GM19043 (cell line): ENCODE results near the gene EGFL7.

Experiments used
- ATAC-seq: cut with Tn5 transposase; IDR thresholded peaks from one replicate; pipeline ENCODE4 v1.9.1; 2021; ENCODE audit warnings: low read depth; ENCODE audit not compliant: unreplicated experiment

The EGFL7 gene

GRCh38 chr9:136662656-136663581, at the start of gene EGFL7:
TSS of gene EGFL7 (plus strand) at chr9:136662916. CDS start at chr9:136668283, 5,367 bp downstream.
- no peak for ATAC-seq

GRCh38 chr9:136613824-136614371, 48.8 kb upstream of the EGFL7 start:
- ATAC-seq = no peak

- ATAC-seq = no peak
Measured at GRCh38 chr9:136614372-136614922, 48.3 kb upstream of the EGFL7 start.

DNA sequence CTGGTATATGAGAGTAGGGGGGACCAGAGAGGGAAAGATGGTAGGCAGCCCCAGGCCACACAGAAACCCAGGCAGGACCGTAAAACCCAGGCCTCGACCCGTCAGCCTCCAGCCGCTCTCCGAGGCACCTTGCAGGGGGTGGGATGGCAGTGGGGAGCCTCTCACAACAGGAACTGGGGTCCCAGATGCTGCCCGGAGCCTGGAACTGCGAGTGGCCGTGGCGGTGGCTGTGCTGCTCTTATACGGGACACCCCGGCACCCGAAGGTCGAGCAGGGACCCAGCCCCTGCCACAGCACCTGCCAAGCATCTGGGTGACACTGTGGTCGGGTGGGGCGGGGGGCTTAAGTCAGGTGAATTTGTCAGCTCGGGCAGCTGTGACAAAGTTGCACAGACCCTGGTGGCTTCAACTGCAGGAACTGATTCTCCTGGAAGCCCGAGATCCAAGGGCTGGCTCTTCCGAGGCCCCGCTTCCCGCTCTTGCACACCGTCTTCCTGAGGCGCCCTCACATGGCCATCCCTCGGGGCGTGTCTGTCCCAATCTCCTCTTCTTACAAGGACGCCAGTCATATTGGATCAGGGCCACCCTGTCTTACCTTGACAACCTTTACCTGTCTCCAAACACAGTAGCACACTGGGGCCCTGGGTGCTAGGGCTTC, 47.6 kb upstream of the EGFL7 start:
- ATAC-seq = no peak

DNA sequence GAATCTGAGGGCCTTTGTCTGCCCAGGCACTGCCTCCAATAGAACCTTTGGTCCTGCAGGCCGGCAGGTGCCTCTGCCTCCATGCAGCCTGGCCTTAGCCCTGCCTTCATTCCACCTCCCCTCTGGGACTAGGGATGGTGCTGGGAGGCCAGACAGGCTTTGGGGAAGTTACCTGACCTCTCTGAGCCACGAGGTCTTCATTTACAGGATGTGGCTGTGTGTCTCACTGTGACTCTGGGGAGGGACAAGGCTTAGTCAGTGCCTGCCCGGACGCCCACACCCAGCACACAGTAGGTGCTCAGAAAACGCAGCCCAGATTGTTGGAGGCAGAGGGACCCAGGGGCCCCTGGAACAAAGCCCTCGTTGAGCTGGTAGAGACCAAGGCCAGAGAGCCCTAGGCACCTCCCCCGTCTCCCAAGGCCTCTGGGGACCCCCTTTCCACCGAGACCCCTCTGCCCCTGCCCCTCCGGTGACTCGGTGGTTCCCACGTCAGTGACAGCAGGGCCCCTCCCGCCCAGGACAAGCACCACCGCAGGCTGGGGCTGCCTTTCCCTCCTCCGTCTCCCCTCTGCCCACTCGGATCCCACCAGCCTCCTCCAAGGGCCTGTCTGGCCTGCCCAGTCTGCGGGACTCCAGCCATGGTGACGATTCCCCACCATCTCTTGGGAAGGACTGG, 46.9 kb upstream of the EGFL7 start:
- ATAC-seq = no peak

DNA sequence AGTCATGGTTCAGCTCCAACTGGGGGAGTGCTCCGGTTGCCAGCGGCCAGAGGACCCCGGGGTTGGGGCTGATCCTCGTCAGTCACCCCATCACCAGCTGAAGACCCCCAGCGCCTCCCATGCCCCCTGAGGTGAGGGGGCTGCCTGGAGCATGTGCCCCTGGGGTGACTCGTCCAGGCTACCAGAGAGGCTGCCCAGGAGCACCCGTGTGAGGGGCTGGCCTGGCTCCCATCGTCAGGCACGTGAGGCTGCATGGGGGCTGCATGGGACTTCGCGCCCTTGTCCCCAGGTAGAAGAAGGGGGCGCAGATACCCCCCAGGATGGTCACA, 46.4 kb upstream of the EGFL7 start:
- no peak for ATAC-seq

- no peak for ATAC-seq
Measured at GRCh38 chr9:136616948-136617695, 45.6 kb upstream of the EGFL7 start.

DNA sequence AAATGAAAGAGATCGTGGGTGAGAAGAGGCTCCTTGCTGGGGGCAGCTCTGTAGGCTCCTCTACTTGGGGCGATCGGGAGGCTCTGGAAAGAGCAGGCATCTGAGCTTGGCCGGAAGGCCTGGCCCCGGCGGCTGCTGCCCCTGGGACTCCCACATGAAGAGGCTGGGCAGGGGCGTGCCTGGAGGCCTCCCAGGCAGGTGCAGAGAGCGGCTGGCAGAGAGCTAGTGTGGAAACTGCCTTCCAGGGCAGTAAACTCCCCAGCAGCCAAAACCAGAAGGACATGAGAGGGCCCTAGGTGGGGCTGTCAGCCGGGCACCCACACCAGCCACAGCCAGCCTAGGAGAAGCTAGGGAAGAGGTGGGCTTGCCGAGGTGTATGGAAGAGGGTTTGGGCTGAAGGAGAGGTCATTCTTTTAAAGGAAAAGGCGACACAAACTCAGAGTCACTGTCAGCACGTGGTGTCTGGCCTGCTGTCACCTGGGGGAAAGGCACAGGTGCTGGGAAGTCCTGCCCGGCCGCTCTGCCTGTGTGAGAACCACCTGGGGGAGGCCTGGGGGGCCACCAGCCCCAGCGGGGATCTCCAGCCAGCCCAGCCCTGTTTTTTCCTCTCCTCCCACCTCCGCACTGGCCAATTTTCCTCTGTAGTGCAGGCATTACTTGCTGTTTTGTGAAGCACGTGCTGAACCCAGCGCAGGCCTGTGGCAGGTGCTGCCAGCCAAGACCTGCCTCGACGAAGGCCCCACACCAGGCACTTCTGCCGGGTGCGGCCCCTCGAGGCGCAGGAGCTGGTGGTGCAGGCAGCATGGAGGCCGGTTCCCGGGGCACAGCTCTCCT, 44.8 kb upstream of the EGFL7 start:
- ATAC-seq = no peak

DNA sequence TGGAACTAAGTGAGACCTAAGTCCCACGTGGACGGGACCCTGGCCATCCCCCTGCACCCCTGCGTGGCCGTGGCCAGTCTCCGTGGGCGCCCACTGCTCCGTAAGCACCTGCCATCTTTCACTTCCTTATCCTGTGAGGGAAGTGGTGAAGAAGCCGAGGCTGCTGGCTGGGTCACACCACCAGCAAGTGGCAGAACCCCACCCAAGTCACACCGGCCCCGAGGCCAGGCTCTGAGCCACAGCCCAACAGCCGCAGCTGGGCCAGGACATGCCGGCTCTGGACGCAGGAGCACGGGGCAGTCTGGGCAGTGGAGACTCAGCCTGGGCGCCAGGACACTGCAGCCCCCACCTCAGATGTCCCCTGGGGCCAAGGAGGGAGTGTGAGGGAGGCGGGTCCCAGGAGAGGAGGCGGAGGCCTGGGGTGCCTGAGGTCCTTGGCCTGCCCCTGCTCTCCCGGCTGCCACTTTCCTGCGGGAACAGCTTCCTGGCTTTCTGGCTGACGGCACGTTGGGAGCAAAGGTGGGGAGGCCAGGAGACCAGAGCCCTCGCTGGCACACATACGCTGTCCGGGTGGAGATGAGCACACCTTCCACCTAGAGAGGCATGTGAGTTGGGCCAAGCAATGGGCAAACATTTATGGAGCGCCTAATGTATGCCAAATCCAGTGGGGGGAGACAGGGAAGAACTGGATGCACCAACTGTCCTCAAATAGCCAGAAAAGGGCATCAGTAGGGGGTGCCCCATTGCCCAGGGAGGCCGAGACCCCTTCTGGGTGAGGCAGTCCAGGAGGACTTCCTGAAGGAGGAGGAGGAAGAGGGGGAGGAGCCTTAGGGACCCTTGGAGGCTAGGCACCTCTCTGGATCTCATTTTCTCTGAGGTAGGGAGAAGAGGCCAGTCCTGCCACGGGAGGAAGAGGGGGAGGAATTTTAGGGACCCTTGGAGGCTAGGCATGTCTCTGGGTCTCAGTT, 43.9 kb upstream of the EGFL7 start:
- no peak for ATAC-seq

DNA sequence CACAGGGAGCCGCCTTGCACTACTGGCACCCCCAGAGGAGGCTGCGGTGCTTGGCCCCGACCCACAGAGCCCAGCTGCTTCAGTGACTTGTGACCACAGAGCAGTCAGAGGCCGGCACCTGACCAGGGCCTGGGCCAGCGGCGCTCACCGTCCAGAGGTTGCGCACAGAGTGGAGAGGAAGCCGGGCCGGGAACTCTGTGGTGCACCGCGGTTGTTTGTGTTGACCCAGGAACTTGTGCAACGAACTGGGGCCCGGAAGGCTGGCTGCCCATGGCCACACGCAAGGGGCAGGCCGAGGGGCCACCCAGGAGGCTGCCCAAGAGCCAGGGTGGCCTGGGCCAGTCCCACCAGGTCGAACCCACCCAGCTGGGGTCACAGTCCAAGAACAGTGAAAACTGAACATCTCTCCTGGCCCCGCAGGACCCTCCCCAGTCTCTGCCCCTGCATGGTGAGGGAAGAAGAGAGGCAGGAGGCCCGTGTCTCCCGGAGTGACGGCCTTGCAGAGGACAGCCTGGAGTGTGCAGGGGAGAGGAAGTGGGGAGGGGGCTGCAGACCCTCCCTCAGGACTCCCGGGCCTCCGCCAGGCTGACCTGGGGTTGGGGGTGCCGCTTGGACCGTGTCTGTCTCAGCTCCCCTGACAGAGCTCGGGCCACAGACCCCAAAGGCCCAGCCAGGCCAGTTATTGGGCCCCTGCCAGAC, 42.8 kb upstream of the EGFL7 start:
- ATAC-seq = no peak

DNA sequence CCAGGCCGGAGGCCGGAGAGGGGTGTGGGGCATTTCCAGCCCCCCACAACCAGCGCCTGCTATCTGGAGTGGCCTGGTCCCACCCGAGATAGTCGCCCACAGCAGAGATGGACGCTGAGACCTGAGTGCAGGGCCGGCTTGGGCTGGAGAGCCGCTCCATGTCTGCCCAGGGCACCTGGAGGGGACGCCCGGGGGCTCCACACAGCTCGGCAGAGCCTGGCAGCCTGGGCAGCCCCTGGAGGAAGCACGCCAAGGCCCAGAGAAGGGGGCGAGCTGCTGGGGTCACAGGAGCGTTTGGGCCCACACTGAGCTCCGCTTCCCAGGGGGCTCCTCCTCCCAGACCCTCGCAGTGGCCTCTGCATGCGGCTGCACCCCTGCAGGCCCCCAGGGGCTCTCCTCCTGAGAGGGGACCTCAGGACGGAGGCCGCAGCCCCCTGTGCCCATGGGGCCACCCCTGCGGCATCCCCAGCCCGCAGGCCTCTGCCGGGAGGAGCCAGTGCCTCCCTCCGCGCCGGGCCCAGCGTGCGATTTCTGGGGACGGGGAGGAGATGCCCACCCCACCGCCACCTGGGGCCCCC, 42.2 kb upstream of the EGFL7 start:
- ATAC-seq = no peak

DNA sequence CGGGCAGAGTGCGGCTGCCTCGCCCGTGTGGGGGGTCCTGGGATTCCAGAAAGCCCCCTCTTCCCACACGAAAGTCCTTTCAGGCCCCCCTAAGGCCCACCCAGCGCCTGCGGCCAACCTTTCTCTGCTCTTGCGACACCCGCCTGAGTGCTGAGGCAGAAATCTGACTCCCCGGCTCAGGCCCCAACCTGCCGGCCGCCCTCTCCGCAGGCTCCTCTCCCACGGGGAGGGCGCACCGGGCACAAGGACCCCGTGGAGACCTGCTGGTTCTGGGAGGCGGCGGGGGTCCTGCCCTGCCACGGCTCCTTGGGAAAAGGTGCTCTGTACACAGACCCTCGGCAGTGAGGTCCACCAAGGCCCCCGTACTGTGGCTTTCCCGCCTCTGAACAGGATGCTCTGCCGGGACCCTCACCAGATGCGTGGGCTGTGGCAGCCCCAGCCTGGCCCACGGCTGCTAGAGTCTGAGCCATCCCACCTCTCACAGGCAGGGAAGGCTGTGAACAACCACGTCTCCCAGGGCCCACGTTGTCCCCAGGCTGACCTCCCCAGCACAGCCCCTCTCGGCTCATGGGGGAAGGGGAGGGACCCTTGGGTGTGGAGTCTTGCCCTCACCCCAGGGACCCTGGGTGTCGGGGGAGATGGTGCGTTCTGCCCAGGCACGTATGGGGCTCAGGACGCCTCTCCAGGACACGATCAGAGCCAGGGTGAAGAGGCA, 41.5 kb upstream of the EGFL7 start:
- ATAC-seq = no peak

GRCh38 chr9:136621734-136622093, 41.0 kb upstream of the EGFL7 start:
- ATAC-seq = no peak

DNA sequence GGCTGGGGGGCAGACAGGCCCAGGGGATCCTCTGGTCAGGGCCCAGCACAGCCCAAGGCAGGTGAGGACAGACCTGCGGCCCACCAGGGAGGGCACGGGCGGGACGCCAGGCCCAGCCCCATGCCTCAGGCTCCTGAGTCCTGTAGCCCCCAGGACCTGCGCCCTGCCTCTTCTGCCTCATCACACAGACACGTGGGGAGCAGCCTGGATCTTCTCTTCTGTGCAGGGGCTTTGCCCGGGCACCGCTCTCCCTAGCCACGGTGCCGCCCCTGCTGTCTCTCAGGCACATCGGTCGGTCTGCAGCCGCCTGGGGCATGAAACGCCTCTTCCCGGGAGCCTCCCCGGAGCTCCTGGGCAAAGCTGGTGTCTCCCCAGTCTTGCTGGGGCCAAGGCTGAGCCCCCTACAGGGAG, 40.2 kb upstream of the EGFL7 start:
- no peak for ATAC-seq

GRCh38 chr9:136623016-136623841, 39.5 kb upstream of the EGFL7 start:
- ATAC-seq = no peak

- no peak for ATAC-seq
Measured at GRCh38 chr9:136623842-136624183, 38.9 kb upstream of the EGFL7 start.
